Lower lobe of right lung (tissue), 2 donors: ENCODE results near the gene MISP. TPM values are rescaled to one million over a fixed set of nuclear protein-coding genes. Genes with fewer than 3 reads are reported as not detected.

ENCODE experiments used
- ATAC-seq, 2 donors: fragments of 200-7000 bp; cut with Tn5 transposase; one replicate each; pipeline ENCODE4 v1.9.1; 2020 to 2022; ENCODE audit warnings: mild to moderate bottlenecking in 2 of 2, moderate library complexity in 2 of 2
- DNase-seq: peaks from one replicate; pipeline ENCODE4 v3.0.0-alpha.2; 2020
- H3K27ac ChIP-seq: fragments of 200-600 bp; one replicate; pipeline ENCODE4 v1.8.0; 2022
- H3K27me3 ChIP-seq: fragments of 200-600 bp; one replicate; pipeline ENCODE4 v1.8.0; 2022; ENCODE audit warnings: low read depth
- H3K36me3 ChIP-seq: fragments of 200-600 bp; one replicate; pipeline ENCODE4 v1.8.0; 2022; ENCODE audit warnings: mild to moderate bottlenecking
- H3K4me1 ChIP-seq: fragments of 200-600 bp; one replicate; pipeline ENCODE4 v1.8.0; 2022
- H3K4me3 ChIP-seq: fragments of 200-600 bp; one replicate; pipeline ENCODE4 v1.8.0; 2022; ENCODE audit warnings: mild to moderate bottlenecking
- H3K9me3 ChIP-seq: fragments of 200-600 bp; one replicate; pipeline ENCODE4 v1.8.0; 2022
- intact Hi-C: fragments of 100-400 bp; cut with DNase I; formaldehyde crosslinking; loops from one replicate; pipeline ENCODE4 v1.11.0; 2022
- total RNA-seq: library from RNA; stranded (reverse); fragmentation: NEBNext Ultra II Directional; extraction: Animal tissue kit (Norgen Biotek cat#: 25700); gene quantifications from one replicate; pipeline ENCODE4 v1.2.1, GENCODE V29; 2021
- TF ChIP-seq, protein P1 (sequence below): fragments of 200-600 bp; IDR thresholded peaks from one replicate; pipeline ENCODE4 v1.8.0; 2022; ENCODE audit warnings: antibody characterized with exemption, mild to moderate bottlenecking
- donor health status: DM: no; HTN: yes; CAD: no; lungs with severe emphysema.

Gene MISP
- total RNA-seq, 1 donor from 2014 or later, result 8.9 TPM

DNA sequence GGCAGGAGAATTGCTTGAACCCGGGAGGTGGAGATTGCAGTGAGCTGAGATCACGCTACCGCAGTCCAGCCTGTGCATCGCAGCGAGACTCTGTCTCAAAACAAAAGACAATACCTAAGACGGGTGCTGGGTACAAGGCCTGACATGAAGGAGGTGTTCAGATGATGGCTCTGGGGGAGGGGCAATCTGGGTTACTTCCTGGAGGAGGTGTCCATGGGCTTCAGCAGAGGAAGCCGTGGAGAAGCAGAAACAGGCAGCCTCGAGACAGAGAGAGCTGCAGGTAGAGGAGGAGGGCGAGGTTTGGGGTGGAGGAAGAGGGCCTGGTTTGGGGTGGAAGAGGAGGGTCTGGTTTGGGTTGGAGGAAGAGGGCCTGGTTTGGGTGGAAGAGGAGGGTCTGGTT is 3.6 kb downstream of the MISP start:
- ATAC-seq, result no peak
- no peak overlapping the region for H3K27ac ChIP-seq
- intact Hi-C loops, result no loop called here
- TF ChIP-seq, protein P1, sequence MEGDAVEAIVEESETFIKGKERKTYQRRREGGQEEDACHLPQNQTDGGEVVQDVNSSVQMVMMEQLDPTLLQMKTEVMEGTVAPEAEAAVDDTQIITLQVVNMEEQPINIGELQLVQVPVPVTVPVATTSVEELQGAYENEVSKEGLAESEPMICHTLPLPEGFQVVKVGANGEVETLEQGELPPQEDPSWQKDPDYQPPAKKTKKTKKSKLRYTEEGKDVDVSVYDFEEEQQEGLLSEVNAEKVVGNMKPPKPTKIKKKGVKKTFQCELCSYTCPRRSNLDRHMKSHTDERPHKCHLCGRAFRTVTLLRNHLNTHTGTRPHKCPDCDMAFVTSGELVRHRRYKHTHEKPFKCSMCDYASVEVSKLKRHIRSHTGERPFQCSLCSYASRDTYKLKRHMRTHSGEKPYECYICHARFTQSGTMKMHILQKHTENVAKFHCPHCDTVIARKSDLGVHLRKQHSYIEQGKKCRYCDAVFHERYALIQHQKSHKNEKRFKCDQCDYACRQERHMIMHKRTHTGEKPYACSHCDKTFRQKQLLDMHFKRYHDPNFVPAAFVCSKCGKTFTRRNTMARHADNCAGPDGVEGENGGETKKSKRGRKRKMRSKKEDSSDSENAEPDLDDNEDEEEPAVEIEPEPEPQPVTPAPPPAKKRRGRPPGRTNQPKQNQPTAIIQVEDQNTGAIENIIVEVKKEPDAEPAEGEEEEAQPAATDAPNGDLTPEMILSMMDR, result no peak
- no peaks in the 10 kb centered on the region for H3K9me3 ChIP-seq
- H3K27me3 ChIP-seq, result no peaks in the 10 kb centered on the region
- no peak for DNase-seq
- no peak overlapping the region for H3K4me3 ChIP-seq
- H3K36me3 ChIP-seq, result no peaks in the 10 kb centered on the region
- peaks cover 12% of the 10 kb centered on the region for H3K4me1 ChIP-seq

GRCh38 chr19:755063-755462 is 4.2 kb downstream of the MISP start:
- H3K36me3 ChIP-seq, result no peaks in the 10 kb centered on the region
- peaks cover 12% of the 10 kb centered on the region for H3K4me1 ChIP-seq
- H3K9me3 ChIP-seq, result no peaks in the 10 kb centered on the region
- H3K4me3 ChIP-seq, result no peak overlapping the region
- H3K27ac ChIP-seq, result no peak overlapping the region
- TF ChIP-seq, protein P1, result no peak
- H3K27me3 ChIP-seq, result no peaks in the 10 kb centered on the region
- intact Hi-C loops, result no loop called here
- ATAC-seq, result no peak
- no peak for DNase-seq

DNA sequence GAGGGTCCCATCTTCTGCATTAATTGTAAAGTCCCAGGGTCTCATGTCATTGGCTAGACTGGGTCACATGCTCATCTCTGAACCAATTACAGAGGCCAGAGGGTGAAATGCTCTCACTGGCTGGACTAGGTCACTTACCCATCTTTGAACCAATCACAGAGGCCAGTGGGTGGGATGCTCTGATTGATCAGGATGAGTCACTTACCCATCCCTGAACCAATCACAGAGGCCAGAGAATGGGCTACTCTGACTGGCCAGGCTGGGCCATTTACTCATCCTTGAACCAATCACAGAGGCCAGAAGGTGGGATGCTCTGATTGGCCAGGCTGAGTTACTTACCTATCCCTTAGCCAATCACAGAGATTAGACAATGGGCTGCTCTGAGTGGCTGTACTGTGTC is 5.3 kb downstream of the MISP start:
- intact Hi-C loops, result no loop called here
- no peak for DNase-seq

DNA sequence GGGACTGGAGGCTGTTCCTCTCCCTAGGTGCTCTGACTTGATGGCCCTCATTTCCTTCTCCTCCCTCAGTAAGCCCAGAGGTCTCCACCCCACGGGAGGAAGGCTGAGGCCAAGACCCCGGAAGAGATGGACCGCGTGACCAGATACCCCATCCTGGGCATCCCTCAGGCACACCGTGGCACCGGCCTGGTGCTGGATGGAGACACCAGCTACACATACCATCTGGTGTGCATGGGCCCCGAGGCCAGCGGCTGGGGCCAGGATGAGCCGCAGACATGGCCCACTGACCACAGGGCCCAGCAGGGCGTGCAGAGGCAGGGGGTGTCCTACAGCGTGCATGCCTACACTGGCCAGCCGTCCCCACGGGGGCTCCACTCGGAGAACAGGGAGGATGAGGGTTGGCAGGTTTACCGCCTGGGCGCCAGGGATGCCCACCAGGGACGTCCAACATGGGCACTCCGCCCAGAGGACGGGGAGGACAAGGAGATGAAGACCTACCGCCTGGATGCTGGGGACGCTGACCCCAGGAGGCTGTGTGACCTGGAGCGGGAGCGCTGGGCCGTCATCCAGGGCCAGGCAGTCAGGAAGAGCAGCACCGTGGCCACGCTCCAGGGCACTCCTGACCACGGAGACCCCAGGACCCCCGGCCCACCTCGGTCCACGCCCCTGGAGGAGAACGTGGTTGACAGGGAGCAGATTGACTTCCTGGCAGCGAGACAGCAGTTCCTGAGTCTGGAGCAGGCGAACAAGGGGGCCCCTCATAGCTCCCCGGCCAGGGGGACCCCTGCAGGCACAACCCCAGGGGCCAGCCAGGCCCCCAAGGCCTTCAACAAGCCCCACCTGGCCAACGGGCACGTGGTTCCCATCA is 6.1 kb downstream of the MISP start:
- Histone ChIP-seq H3K4me3 (no peak overlapping the region), H3K4me1 (peaks cover 12% of the 10 kb centered on the region), H3K9me3 (no peaks in the 10 kb centered on the region), H3K27me3 (no peaks in the 10 kb centered on the region), H3K36me3 (no peaks in the 10 kb centered on the region), H3K27ac (no peak overlapping the region)
- DNase-seq, result no peak
- TF ChIP-seq, protein P1, result no peak
- intact Hi-C loops, result no loop called here
- no peak for ATAC-seq

More for the DNA sequence above, 5.3 kb downstream of the MISP start:
- Histone ChIP-seq H3K27ac (no peak overlapping the region), H3K27me3 (no peaks in the 10 kb centered on the region), H3K9me3 (no peaks in the 10 kb centered on the region), H3K4me3 (no peak overlapping the region), H3K4me1 (peaks cover 12% of the 10 kb centered on the region), H3K36me3 (no peaks in the 10 kb centered on the region)
- TF ChIP-seq, protein P1, result no peak
- no peak for ATAC-seq

- no peak overlapping the region for H3K4me3 ChIP-seq
- peaks cover 6% of the 10 kb centered on the region for H3K4me1 ChIP-seq
- no peak overlapping the region for H3K27ac ChIP-seq
- TF ChIP-seq, protein P1, result no peak
- no peaks in the 10 kb centered on the region for H3K27me3 ChIP-seq
- DNase-seq (no peak), ATAC-seq (no peak)
- H3K9me3 ChIP-seq, result no peaks in the 10 kb centered on the region
- intact Hi-C loops, result no loop called here
- H3K36me3 ChIP-seq, result no peaks in the 10 kb centered on the region
Observed at GRCh38 chr19:757811-758668, 7.1 kb downstream of the MISP start.
